Omental fat pad (tissue), 4 donors: Measurements from ENCODE around the gene PRDM5. TPM values are rescaled to one million over a fixed set of nuclear protein-coding genes. Genes with fewer than 3 reads are reported as not detected.

Experiments
- ATAC-seq: fragments of 150-250 bp; one replicate; pipeline ENCODE4 v1.9.1; 2016; ENCODE audit warnings: mild to moderate bottlenecking, moderate library complexity; ENCODE audit not compliant: low FRiP score
- DNase-seq: peaks from one replicate; pipeline ENCODE4 v3.0.0-alpha.2; 2019; ENCODE audit warnings: low spot score
- total RNA-seq, 4 donors: library from RNA; depleted of rRNA; stranded (reverse); fragments of >200 nt; gene quantifications; one replicate each; pipeline ENCODE4 v1.1.0, GENCODE V29; 2016
- TF ChIP-seq, protein P1 (sequence below), 3 donors: fragments of 450-650 bp; IDR thresholded peaks; one replicate each; pipeline ENCODE4 v1.5.1; 2016 to 2017; ENCODE audit warnings: antibody characterized with exemption in 3 of 3, mild to moderate bottlenecking in 3 of 3, moderate library complexity in 2 of 3

PRDM5 gene
- total RNA-seq, 4 donors from 2014 or later = 6.0 to 18.8 (median 12.0) TPM

DNA sequence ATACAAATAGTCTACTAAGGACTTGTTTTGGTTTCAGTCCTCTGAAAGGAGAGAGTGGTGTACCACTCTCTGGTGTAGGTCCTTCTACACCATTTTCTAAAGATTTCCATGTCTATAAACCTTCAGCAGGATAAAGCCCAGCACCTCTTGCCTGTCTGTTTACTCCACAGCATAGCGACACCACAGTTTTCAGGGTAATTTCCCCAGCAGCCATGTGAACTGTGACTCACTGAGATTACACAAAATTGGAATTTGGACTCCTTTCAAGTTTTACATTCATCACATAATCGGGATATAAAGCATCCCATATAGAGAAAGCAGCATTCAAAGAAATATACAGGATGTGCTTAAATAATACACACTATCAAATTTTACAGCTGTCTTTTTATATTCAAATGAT, 229.6 kb downstream of the PRDM5 start:
- DNase-seq (no peak), ATAC-seq (peak; percentile 71)
- TF ChIP-seq, protein P1, sequence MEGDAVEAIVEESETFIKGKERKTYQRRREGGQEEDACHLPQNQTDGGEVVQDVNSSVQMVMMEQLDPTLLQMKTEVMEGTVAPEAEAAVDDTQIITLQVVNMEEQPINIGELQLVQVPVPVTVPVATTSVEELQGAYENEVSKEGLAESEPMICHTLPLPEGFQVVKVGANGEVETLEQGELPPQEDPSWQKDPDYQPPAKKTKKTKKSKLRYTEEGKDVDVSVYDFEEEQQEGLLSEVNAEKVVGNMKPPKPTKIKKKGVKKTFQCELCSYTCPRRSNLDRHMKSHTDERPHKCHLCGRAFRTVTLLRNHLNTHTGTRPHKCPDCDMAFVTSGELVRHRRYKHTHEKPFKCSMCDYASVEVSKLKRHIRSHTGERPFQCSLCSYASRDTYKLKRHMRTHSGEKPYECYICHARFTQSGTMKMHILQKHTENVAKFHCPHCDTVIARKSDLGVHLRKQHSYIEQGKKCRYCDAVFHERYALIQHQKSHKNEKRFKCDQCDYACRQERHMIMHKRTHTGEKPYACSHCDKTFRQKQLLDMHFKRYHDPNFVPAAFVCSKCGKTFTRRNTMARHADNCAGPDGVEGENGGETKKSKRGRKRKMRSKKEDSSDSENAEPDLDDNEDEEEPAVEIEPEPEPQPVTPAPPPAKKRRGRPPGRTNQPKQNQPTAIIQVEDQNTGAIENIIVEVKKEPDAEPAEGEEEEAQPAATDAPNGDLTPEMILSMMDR (IDR thresholded peaks at IDR 0.05) = no peak

DNA sequence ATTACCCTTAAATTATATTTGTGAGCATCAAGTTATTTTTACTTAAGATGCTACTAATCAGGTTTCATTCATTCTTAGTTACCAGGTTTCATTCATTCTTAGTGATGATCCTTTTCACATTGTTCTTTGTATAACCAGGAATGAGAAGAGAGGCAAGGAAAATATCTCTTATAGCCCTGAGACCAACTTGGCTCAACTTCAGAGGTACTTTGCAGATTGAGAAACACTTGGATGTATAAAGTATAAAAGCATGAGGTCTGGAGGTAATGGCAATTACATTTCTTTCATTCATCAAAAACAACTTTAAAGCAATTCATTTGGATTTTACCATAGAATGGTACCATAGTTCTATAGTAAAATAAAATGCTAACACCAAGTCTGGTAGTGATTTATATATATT, 231.0 kb downstream of the PRDM5 start:
- no peak for DNase-seq
- TF ChIP-seq, protein P1 (IDR thresholded peaks at IDR 0.05) = no peak
- ATAC-seq = no peak

DNA sequence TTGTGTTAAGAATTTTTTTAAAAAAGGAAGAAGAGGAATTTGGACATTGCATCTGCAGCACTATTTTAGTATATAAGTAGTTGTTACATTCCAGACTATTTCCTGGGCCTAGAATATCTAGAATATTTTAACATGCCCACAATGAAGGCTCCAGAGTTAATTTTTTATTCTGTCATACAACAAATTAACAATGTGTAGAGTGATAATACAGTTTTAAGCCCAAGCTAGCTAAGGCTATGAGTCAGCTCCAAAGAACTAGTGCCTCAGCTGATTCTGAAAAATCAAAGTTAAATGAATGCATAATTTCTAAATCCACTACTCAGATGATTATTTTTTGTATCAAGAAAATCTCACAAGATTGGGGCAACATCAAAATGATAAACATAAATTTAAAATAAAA, 231.4 kb downstream of the PRDM5 start:
- no peak for DNase-seq
- no peak for ATAC-seq
- TF ChIP-seq, protein P1 (IDR thresholded peaks at IDR 0.05) = no peak

DNA sequence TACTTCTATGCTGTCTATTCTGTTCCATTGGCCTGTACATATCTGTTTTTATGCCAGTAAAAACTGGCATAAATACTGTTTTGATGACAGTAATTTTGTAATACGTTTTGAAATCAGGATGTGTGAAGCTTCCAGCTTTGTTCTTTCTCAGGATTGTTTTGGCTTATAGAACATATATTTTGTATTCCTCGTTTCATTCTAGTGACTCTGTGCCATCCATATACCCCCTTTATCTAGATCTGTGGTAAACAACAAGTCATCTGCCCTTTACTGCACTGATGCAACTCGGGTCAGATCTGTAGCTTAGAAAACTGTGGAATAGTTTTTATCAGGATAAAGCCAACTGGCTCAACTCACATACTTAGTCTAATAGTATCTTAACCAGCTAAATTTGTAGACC, 233.7 kb downstream of the PRDM5 start:
- TF ChIP-seq, protein P1 (IDR thresholded peaks at IDR 0.05) = no peak
- ATAC-seq (no peak), DNase-seq (no peak)

DNA sequence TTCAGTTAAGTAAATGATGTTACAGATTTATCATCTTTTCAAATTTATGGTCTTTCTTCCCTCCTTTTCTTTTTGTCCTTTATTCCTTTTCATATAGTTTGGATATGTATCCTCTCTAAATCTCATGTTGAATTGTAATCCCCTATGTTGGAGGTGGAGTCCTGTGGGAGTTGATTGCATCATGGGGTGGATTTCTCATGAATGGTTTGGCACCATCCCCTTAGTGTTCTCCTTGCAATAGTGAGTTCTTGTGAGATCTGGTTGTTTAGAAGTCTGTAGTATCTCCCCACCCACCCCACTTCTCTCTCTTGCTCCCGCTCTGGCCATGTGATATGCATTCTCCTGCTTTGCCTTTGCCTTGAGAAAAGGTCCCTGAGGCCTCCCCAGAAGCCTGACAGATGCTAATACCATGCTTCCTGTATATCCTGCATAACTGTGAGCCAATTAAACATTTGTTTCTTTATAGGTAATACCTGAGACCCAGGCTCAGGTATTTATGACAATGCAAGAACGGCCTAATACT, 236.7 kb downstream of the PRDM5 start:
- ATAC-seq (no peak), DNase-seq (no peak)
- TF ChIP-seq, protein P1 (IDR thresholded peaks at IDR 0.05) = no peak

DNA sequence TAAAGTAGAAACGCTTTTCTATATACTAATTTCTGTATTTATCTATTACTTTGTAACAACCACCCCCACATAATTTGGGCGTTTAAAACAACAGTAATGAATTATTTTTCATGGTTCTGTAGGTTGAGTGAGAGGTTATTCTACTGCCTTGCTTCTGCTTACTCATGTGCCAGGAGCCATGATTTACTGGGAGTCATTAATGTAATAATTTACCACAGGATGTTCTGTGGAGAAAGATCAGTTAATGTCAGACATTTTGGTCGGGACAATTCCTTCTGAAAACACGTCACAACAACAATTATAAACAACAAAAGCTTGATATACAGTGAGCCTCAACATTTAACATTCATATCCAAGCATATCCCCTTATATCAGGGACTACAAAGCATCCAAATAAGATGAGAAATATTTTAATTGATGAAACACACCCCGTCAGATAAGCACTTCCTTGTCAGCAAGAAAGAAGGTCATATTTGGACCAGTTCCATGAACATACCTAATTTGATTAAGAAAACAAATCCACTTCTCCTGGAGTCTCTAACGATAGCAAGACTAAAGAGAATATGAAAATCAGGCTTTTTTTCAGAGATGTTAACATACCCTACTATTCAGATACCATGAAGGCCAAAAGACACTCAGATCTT, 238.5 kb downstream of the PRDM5 start:
- TF ChIP-seq, protein P1 (IDR thresholded peaks at IDR 0.05) = no peak
- DNase-seq (no peak), ATAC-seq (no peak)

DNA sequence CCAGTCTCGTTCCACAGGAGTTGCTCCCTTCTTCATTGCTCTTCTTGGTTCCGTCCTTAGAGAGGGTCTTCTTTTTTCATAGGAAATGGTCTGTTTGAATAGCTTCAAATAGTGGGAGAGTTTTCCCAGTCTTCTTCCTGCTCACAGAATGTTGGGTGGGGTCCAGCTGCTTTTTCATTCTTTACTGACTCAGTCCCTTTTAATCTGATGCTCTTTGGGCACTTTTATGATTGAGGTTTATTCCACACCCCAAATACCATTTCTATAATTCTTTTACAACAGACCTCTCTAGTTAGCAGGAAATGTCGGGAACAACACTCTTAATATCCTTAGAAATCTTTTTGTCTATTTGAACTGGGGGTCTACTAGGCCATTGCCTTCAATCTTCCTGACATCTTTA, 239.5 kb downstream of the PRDM5 start:
- ATAC-seq (no peak), DNase-seq (no peak)
- TF ChIP-seq, protein P1 (IDR thresholded peaks at IDR 0.05) = no peak
